Skeletal muscle tissue (tissue), 4 donors: ENCODE data around the gene PDZD4. TPM values are rescaled to one million over a fixed set of nuclear protein-coding genes. Genes with fewer than 3 reads are reported as not detected.

Experiments used
- H3K27ac ChIP-seq: one replicate; pipeline ENCODE4 v1.7.0; 2013; ENCODE audit warnings: mild to moderate bottlenecking, low read depth, low read length, inconsistent platforms
- H3K27me3 ChIP-seq, 3 donors: one replicate each; pipeline ENCODE4 v1.7.0; 2013; ENCODE audit warnings: low read length in 3 of 3; ENCODE audit not compliant: control insufficient read depth in 3 of 3, insufficient read depth in 3 of 3
- H3K36me3 ChIP-seq, 3 donors: one replicate each; pipeline ENCODE4 v1.7.0; 2013; ENCODE audit warnings: low read length in 3 of 3; ENCODE audit not compliant: control insufficient read depth in 3 of 3, insufficient read depth in 3 of 3
- H3K4me1 ChIP-seq, 3 donors: one replicate each; pipeline ENCODE4 v1.7.0; 2013; ENCODE audit warnings: low read length in 3 of 3, mild to moderate bottlenecking in 3 of 3; ENCODE audit not compliant: control insufficient read depth in 3 of 3, insufficient read depth in 3 of 3
- H3K4me3 ChIP-seq, 3 donors: one replicate each; pipeline ENCODE4 v1.7.0; 2013; ENCODE audit warnings: low read length in 3 of 3
- H3K9ac ChIP-seq, 3 donors: one replicate each; pipeline ENCODE4 v1.7.0; 2013; ENCODE audit warnings: low read length in 3 of 3, mild to moderate bottlenecking in 3 of 3, moderate library complexity in 2 of 3, low read depth in 1 of 3
- H3K9me3 ChIP-seq, 3 donors: one replicate each; pipeline ENCODE4 v1.7.0; 2013; ENCODE audit warnings: low read length in 3 of 3; ENCODE audit not compliant: control insufficient read depth in 3 of 3
- total RNA-seq: library from RNA; depleted of rRNA; stranded (reverse); fragments of >200 nt; gene quantifications from one replicate; pipeline ENCODE4 v1.2.3, GENCODE V29; 2014
- donor health status: Osteomylitis.

PDZD4 gene
- total RNA-seq, 1 donor from 2014 or later: 2.6 TPM

- Histone ChIP-seq H3K36me3 (no peaks in the 10 kb centered on the region), H3K9ac (no peak overlapping the region), H3K9me3 (no peaks in the 10 kb centered on the region), H3K27me3 (peaks cover 0 to 8% (median 0%) of the 10 kb centered on the region in 3 donors), H3K4me3 (no peak overlapping the region), H3K4me1 (no peaks in the 10 kb centered on the region), H3K27ac (no peak overlapping the region)
These were observed 18.1 kb downstream of the PDZD4 start for GRCh38 chrX:153812220-153812619.

DNA sequence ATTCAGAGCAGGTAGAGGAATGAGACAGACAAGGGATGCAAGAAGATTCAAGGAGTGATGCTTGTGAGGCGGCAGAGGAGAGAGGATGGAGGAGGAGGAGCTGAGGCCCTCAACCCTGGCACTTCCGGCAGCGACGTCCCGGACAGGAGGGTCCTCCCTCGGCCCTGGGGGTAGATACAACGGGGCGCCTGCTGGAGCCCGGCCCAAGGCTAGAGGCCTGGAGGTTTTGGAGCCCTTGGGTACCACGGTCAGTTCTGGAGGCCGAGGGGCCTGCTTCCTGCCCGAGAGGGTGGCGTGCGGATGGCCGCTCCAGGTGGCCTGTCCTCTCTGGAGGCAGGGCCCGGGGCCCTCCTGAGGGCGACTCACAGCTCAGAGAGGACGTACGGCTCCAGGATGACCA is 22.4 kb downstream of the PDZD4 start:
- no peaks in the 10 kb centered on the region for H3K9me3 ChIP-seq
- H3K9ac ChIP-seq: no peak overlapping the region
- peaks cover 0 to 4% (median 0%) of the 10 kb centered on the region in 3 donors for H3K27me3 ChIP-seq
- H3K4me3 ChIP-seq: no peak overlapping the region
- no peaks in the 10 kb centered on the region for H3K36me3 ChIP-seq
- H3K4me1 ChIP-seq: no peaks in the 10 kb centered on the region
- H3K27ac ChIP-seq: no peak overlapping the region

- H3K9ac ChIP-seq: no peak overlapping the region
- H3K27ac ChIP-seq: no peak overlapping the region
- no peaks in the 10 kb centered on the region for H3K4me1 ChIP-seq
- peaks cover 0 to 4% (median 0%) of the 10 kb centered on the region in 3 donors for H3K27me3 ChIP-seq
- no peaks in the 10 kb centered on the region for H3K9me3 ChIP-seq
- no peak overlapping the region for H3K4me3 ChIP-seq
- no peaks in the 10 kb centered on the region for H3K36me3 ChIP-seq
These were observed 23.3 kb downstream of the PDZD4 start for GRCh38 chrX:153806999-153807575.

- H3K4me3 ChIP-seq: no peak overlapping the region
- peaks cover 3 to 5% (median 4%) of the 10 kb centered on the region in 3 donors for H3K4me1 ChIP-seq
- no peaks in the 10 kb centered on the region for H3K9me3 ChIP-seq
- H3K9ac ChIP-seq: no peak overlapping the region
- H3K27me3 ChIP-seq: peaks cover 0 to 4% (median 0%) of the 10 kb centered on the region in 3 donors
- no peaks in the 10 kb centered on the region for H3K36me3 ChIP-seq
- no peak overlapping the region for H3K27ac ChIP-seq
These were observed 24.9 kb downstream of the PDZD4 start for GRCh38 chrX:153805436-153805835.

- Histone ChIP-seq H3K9ac (no peak overlapping the region), H3K27ac (no peak overlapping the region), H3K36me3 (no peaks in the 10 kb centered on the region), H3K27me3 (peaks cover 0 to 4% (median 0%) of the 10 kb centered on the region in 3 donors), H3K9me3 (no peaks in the 10 kb centered on the region), H3K4me1 (peaks cover 4 to 10% (median 9%) of the 10 kb centered on the region in 3 donors), H3K4me3 (no peak overlapping the region)
These were observed 25.7 kb downstream of the PDZD4 start for GRCh38 chrX:153804621-153805020.

DNA sequence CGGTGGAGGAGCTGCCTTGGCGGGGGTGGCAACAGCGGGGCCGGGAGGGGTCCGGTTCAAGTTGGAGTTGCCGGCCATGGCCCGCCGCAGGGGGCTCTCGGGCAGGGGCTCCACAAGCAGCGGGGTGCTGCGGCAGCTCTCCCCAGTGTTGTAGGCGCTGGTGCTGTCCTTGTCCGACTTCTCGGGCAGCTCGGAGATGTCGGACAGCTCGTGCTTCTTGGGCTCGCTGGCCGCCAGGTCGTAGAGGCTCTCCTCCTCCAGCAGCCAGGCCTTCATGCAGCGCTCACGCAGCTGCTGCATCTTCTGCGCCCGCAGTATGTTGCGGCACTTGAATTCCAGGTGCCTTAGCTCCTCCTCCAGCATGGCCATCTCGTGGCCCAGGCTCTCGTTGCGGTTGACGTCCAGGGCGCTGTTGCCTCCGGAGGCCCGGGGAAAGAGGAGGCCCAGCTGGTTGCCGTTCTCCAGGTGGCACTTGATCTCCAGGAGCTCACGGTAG is 26.2 kb downstream of the PDZD4 start:
- Histone ChIP-seq H3K9me3 (no peaks in the 10 kb centered on the region), H3K9ac (no peak overlapping the region), H3K27ac (no peak overlapping the region), H3K36me3 (no peaks in the 10 kb centered on the region), H3K27me3 (peaks cover 0 to 4% (median 0%) of the 10 kb centered on the region in 3 donors), H3K4me3 (no peak overlapping the region), H3K4me1 (peaks cover 4 to 12% (median 10%) of the 10 kb centered on the region in 3 donors)

- Histone ChIP-seq H3K27ac (no peak overlapping the region), H3K4me1 (peaks cover 4 to 13% (median 10%) of the 10 kb centered on the region in 3 donors), H3K27me3 (peaks cover 0 to under 1% (median 0%) of the 10 kb centered on the region in 3 donors), H3K9ac (no peak overlapping the region), H3K9me3 (no peaks in the 10 kb centered on the region), H3K4me3 (no peak overlapping the region), H3K36me3 (peaks cover 0 to 4% (median 3%) of the 10 kb centered on the region in 3 donors)
These were observed 26.9 kb downstream of the PDZD4 start for GRCh38 chrX:153803211-153804099.

DNA sequence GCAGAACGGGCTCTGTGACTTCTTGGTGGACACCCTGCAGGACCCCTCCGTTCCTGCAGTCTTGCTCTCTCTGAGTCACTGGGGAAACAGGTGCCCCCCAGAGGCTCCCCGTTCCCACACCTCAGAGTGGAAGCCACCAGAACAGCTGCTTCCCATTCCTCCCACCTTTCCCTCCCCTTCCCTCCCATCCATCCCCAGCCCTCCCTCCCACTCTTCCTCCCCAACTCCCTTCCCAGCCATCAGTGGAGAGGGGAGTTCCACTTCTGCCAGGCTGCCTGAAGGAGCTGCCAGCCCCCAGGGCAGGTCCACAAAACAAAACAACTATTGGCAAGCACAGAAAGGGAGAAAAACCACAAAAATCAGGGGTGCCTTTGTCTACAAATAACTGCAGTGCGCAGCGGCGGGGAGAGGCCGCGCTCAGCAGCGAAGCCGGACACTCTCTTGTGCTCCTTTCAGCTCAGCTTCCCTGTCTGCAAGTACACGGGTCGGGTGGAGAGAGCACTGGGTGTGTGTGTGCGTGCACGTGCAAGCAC is 27.8 kb downstream of the PDZD4 start:
- no peak overlapping the region for H3K4me3 ChIP-seq
- no peaks in the 10 kb centered on the region for H3K9me3 ChIP-seq
- no peak overlapping the region for H3K27ac ChIP-seq
- H3K36me3 ChIP-seq: peaks cover 2 to 11% (median 11%) of the 10 kb centered on the region in 3 donors
- no peak overlapping the region for H3K9ac ChIP-seq
- peaks cover 4 to 13% (median 10%) of the 10 kb centered on the region in 3 donors for H3K4me1 ChIP-seq
- H3K27me3 ChIP-seq: no peaks in the 10 kb centered on the region

DNA sequence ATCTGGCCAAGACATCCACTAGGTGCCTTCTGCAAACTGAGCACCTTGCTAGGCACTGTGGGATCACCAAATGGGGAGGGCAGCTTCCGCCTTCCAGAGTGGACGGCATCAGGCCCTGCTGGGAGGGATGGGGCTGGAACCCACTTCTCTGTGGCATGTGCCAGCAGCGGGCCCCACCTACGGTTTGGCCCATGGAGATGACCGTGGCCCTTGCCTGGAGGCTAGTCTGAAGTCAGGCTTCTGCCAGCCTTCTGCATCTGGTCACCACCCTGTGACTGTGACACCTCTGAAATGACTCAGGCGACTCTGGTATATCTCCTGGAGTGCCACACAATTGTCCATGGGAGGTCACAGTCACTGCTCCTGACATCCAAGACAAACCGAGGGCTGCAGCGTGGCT is 28.7 kb downstream of the PDZD4 start:
- H3K27me3 ChIP-seq: no peaks in the 10 kb centered on the region
- H3K4me3 ChIP-seq: no peak overlapping the region
- H3K9ac ChIP-seq: no peak overlapping the region
- H3K9me3 ChIP-seq: no peaks in the 10 kb centered on the region
- peaks cover 4 to 13% (median 10%) of the 10 kb centered on the region in 3 donors for H3K4me1 ChIP-seq
- peaks cover 5 to 17% (median 13%) of the 10 kb centered on the region in 3 donors for H3K36me3 ChIP-seq
- H3K27ac ChIP-seq: no peak overlapping the region
